PFSK-1 (cell line): ENCODE measurements around the gene DDX47.

Source experiments
- FOXP2 ChIP-seq: optimal IDR thresholded peaks from 2 replicates; pipeline ENCODE3; 2011; ENCODE audit warnings: borderline replicate concordance, control low read depth, inconsistent platforms; ENCODE audit not compliant: insufficient read depth; ENCODE audit errors: extremely low read length, extremely low read depth
- POLR2AphosphoS5 ChIP-seq: IDR thresholded peaks from 2 replicates; pipeline ENCODE4 v1.6.1; 2012; ENCODE audit warnings: low read depth, mild to moderate bottlenecking, control low read depth, low read length, moderate library complexity
- SIN3A ChIP-seq: IDR thresholded peaks from 2 replicates; pipeline ENCODE4 v1.6.1; 2012; ENCODE audit warnings: mild to moderate bottlenecking, low read length, moderate library complexity, borderline replicate concordance; ENCODE audit not compliant: insufficient read depth
- TAF1 ChIP-seq: IDR thresholded peaks from 2 replicates; pipeline ENCODE4 v1.6.1; 2012; ENCODE audit warnings: low read length, control low read depth, borderline replicate concordance; ENCODE audit not compliant: insufficient read depth
- TF ChIP-seq, protein P1 (sequence below), 2 experiments: IDR thresholded peaks; 2 replicates each; pipeline versions ENCODE4 v1.6.1 to v1.8.0; 2011 to 2012; ENCODE audit warnings: low read depth in 2 of 2, low read length in 2 of 2, control low read depth in 1 of 2, inconsistent platforms in 1 of 2, mild to moderate bottlenecking in 1 of 2, moderate library complexity in 1 of 2; ENCODE audit not compliant: insufficient read depth in 1 of 2

DNA sequence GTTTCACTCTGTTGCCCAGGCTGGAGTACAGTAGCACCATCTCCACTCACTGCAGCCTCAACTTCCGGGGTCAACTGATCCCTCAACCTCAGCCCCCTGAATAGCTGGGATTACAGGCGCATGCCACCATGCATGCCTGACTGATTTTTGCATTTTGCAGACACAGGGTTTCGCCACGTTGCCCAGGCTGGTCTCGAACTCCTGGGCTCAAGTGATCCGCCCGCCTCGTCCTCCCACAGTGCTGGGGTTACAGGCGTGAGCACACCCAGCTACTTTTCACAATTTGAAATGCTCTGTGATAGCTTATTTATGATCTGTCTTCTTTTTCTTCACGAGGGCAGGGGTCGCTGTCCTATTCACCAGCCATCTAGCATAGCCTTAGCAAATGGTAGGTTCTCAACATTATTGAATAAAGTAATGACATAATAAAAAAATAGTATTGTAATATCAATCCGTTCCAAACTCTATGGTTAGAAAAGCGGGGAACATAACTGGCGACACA is 477 bp upstream of the DDX47 start:
- TF ChIP-seq POLR2AphosphoS5 (no peak), TAF1 (no peak), SIN3A (no peak), FOXP2 (no peak)
- TF ChIP-seq, protein P1, sequence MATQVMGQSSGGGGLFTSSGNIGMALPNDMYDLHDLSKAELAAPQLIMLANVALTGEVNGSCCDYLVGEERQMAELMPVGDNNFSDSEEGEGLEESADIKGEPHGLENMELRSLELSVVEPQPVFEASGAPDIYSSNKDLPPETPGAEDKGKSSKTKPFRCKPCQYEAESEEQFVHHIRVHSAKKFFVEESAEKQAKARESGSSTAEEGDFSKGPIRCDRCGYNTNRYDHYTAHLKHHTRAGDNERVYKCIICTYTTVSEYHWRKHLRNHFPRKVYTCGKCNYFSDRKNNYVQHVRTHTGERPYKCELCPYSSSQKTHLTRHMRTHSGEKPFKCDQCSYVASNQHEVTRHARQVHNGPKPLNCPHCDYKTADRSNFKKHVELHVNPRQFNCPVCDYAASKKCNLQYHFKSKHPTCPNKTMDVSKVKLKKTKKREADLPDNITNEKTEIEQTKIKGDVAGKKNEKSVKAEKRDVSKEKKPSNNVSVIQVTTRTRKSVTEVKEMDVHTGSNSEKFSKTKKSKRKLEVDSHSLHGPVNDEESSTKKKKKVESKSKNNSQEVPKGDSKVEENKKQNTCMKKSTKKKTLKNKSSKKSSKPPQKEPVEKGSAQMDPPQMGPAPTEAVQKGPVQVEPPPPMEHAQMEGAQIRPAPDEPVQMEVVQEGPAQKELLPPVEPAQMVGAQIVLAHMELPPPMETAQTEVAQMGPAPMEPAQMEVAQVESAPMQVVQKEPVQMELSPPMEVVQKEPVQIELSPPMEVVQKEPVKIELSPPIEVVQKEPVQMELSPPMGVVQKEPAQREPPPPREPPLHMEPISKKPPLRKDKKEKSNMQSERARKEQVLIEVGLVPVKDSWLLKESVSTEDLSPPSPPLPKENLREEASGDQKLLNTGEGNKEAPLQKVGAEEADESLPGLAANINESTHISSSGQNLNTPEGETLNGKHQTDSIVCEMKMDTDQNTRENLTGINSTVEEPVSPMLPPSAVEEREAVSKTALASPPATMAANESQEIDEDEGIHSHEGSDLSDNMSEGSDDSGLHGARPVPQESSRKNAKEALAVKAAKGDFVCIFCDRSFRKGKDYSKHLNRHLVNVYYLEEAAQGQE (IDR thresholded peaks at IDR 0.05; ENCODE audit: insufficient read depth in 1 of 2, low read depth in 2 of 2, low read length in 2 of 2): no peak
